Urothelium cell line (cell line): ENCODE data around the gene GNL3L.
"Not testable (repeated sequence)": the region's sequence is repeated elsewhere in the genome, so short reads cannot be mapped to it uniquely, and the experiment has no call there.

Source experiments
- DNase-seq: peaks from one replicate; pipeline ENCODE4 v3.0.0; 2011; ENCODE audit warnings: low spot score, mixed read lengths
- FAIRE-seq: peaks from 2 replicates; lab custom pipeline; 2011; peaks lifted over from hg19 to GRCh38; lab: Jason Lieb, UNC

Gene GNL3L, protein sequence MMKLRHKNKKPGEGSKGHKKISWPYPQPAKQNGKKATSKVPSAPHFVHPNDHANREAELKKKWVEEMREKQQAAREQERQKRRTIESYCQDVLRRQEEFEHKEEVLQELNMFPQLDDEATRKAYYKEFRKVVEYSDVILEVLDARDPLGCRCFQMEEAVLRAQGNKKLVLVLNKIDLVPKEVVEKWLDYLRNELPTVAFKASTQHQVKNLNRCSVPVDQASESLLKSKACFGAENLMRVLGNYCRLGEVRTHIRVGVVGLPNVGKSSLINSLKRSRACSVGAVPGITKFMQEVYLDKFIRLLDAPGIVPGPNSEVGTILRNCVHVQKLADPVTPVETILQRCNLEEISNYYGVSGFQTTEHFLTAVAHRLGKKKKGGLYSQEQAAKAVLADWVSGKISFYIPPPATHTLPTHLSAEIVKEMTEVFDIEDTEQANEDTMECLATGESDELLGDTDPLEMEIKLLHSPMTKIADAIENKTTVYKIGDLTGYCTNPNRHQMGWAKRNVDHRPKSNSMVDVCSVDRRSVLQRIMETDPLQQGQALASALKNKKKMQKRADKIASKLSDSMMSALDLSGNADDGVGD

DNA sequence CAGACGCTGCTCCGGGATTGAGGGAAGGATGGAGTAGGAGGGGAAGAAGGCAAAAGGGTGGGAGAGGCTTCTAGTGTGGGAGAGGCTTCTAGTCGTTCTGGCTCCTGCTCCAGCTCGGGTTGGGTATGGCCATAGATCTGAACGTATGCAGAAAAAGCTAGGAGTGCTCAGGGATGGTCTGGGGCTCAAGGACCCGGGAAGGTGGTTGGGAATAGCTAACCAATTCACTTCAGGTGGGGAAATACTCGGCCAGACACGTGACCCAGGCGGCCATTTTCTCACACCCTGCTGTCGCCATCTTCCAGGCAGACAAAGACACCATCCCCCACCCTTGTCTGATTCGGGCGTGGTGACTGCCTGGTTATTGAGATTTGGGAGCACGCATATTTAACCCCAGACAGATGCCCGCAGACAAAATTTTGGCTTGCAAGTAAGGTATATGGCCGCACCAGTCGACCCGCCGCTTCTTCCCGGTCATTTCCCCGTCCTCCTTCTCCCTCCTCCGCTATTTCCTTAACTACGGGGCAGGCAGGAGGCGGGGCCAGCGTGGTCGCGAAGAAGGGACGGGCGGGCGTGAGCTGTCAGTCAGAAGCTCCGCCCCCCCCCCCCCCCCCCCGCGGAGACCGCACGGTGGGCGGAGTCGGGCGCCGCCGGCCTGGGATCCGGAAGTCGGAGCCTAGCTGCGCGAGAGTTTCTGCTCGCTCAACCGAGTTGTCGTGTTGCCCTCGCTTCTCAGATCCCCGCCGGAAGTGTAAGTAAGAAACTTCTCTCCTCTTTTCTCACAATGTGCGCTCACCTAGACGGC, at the start of gene GNL3L:
TSS of gene GNL3L (plus strand) at position 668 of the 805 bp plus-strand sequence. CDS start 2,348 bp downstream, outside the sequence.
- DNase-seq (peak; percentile 92), FAIRE-seq (no peak)

DNA sequence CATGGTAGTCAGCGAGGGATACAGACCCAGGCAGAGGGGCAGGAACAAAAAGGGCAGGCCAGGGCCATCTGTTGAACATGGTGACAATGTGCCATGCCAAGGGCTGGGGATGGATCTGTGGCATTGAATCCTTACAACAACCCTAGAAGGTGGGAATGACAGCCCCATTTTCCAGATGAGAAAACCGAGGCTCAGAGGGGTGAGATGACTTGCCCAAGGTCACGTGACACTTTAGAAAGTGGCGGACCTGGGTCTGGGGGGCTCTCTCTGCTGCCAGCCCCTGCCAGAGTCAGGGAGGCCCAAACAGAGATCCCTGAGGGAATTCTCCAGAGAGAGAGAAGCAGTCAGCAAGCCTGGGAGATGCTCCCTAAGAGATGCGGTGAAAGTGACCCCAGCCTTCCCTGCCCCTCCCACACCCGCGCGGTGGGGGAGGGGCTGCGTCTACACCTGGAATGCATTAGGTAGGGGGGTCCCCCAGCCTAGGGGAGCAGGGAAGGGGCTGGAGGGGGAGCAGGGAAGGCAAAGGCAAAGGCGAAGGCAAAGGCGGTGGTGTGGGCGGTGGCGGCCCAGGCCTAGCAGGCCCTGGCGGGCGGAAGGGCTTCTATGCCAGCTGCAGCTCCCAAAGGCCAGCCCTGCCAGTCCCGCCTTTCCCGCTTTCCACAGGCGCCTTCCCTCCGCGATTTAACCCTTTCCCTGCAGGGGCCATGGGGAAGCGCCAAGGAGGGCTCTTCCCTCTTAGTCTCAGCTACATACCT, 47.0 kb upstream of the GNL3L start:
- DNase-seq: no peak
- FAIRE-seq: no peak

DNA sequence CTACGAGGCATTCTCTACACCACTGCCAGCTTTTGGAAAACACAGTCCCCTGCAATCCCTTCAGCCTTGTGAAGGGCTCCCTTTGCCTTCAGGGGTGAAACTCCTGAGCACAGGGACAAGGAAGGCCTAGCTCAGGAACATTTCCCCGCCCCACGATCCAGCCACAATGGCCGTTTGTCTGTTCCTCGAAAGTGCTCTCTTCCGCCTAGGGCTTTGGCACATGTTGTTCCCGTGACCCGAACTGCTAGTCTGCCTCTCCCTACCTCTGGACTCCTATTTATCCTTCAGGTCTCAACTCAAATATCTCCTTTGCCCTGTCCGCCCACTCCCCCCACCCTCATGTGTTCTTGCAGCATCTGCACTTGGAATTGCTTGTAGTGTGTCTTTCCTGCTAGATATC, 46.1 kb upstream of the GNL3L start:
- no peak for DNase-seq
- FAIRE-seq: no peak

DNA sequence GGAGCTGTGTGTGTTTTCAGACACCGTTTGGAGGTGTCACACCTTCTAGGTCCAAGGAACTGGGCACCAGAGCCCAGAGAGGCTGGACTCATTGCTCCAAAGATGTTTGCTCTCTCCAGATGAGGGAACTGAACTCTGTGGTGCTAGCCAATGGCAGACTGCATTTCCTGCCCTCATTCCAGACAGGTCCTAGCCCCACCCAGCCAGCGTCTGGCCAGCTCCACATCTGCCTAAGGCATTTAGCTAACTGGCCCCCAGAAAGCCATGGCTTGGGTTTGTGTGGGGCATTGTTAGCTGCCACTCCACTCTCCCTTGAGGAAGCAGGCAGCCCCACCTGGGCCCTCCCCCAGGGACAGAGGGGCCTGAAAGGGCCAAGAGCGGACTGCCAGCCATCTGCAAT, 45.4 kb upstream of the GNL3L start:
- DNase-seq (no peak), FAIRE-seq (no peak)

GRCh38 chrX:54489819-54490218, 40.2 kb upstream of the GNL3L start:
- DNase-seq, FAIRE-seq: not testable (repeated sequence)

- no peak for FAIRE-seq
- DNase-seq: peak; percentile 29
Measured at GRCh38 chrX:54492340-54492739, 37.7 kb upstream of the GNL3L start.

GRCh38 chrX:54494166-54494988, 35.6 kb upstream of the GNL3L start:
- FAIRE-seq (no peak), DNase-seq (no peak)

DNA sequence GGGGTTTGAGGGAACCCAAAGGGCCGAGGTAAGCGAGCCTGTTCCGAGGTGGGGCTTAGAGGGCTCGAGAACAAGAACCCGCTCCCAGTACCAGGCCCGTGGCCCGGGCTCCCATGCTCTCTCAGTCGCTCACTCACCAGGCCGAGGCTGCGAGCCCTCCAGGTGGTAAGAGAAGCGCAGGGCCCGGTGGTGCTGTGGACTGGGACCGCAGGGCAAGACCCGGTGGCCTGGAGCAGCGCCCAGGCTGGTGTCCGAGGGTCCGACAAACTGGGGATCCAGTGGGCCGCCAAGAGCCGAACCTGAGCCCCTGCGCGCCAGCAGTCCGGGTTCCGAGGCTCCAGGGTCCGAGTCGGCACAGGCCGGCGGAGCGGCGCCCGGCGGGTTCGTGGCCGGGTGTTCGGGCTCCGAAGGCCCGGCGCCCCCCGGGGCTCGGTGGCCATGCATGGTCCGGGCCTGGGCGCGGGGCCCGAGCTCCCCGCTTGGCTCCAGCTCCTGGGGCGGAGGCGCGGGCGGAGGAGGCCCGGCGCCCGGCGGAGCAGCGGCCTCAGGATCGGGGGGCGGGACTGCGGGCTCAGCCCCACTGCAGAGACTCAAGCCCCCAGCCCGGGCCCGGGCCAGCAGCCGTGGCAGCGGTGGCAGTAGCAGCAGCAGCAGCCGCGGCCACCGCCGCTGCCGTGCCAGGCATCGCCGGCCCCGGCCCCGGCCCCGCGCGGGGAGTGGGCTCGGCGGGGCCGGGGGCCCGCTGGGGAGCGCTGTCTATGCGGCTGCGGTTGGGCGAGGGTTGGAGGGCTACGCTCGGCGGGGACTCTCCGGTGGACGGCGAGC, 34.8 kb upstream of the GNL3L start:
- no peak for FAIRE-seq
- peak; percentile 27 for DNase-seq

DNA sequence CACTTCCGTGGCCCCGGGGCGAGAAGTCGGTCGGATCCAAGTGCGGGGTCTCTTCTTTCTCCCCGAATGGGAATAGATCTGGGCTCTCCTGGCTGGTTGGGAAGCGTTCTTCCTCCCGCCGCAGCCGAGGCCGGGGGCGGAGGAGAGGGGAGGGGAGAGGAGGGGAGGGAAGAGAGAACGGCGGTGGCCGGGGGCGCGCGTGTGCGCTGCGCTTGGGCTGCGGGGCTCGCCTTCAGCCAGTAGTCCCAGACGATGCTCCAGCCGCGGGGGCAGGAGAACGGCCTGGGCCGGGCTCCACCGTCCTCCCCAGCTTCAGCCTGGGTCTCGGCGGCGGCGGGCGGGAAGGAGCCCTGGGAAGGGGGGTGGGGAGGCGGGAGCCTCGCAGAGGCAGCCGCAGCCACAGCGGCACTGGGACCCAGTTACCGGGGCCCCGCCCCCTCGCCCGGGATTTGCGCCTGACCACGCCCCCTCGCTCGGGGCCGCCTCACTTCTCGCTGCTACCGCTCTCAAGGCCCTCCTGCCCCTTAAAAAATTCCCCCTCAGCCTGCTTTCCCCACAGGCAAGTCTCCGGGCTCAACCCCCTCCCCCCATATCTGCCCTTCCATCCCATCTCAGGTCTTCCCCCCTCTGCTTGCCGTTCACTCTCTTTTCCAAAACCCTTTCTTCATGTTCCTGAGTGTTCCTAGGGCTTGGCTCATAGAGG, 34.1 kb upstream of the GNL3L start, which contains the start of gene FGD1:
TSS of gene FGD1 (minus strand) at position 421 of the 703 bp plus-strand sequence. CDS start 802 bp downstream, outside the sequence.
- no peak for FAIRE-seq
- DNase-seq: peak; percentile 85

DNA sequence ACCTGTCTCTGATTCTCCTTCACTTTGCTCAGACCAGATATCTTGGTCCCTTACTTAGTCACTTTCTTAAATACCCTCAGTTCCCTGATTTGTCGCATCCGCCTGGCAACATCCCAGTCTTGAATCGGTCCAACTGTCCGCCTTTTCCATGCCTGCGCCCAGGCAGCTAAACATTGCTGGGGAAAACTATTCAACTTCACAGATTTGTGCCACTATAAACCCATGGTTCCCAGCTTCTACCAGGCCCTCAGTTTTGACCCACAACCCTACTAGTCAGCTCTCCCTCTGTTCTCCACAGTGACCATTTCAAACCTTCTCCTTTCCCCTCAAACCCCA, 33.5 kb upstream of the GNL3L start:
- DNase-seq: no peak
- no peak for FAIRE-seq

DNA sequence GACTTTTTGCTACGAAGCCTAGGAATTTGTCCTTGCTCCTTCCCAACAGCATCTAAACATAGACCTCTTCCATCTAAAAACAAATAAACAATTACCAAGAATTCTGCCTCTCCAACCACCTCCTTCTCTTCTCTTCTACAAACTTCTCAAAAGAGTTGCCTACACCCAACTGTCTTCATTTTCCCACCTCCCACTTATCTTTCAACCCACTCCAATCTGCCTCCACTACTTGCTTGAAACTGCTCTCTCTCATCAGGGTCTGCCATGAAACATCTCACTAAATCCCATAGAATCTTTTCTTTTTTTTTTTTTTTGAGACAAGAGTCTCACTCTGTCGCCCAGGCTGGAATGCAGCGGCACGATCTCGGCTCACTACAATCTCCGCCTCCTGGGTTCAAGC, 33.1 kb upstream of the GNL3L start:
- FAIRE-seq: no peak
- DNase-seq: no peak

GRCh38 chrX:54509400-54509799, 20.6 kb upstream of the GNL3L start:
- DNase-seq (no peak), FAIRE-seq (no peak)

DNA sequence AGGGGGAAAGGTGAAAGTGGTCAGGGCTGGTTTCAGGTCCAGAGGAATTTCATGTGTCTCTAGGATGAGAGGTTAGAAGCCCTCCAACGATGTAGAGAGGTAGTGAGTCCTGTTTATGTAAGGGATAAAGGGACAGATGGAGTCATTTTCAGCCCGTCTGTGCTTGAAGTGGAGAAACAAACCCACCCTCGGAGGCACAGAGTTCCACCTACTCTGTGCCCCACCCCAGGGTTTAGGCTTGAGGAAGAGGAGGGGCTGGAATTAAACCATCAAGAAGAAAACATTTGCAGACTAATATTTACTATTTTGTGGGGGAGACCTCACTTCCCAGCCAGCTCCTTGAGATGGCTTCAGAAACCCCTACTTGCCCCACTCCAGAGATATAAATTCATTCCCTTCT, 868 bp upstream of the GNL3L start:
- DNase-seq (no peak), FAIRE-seq (no peak)

DNA sequence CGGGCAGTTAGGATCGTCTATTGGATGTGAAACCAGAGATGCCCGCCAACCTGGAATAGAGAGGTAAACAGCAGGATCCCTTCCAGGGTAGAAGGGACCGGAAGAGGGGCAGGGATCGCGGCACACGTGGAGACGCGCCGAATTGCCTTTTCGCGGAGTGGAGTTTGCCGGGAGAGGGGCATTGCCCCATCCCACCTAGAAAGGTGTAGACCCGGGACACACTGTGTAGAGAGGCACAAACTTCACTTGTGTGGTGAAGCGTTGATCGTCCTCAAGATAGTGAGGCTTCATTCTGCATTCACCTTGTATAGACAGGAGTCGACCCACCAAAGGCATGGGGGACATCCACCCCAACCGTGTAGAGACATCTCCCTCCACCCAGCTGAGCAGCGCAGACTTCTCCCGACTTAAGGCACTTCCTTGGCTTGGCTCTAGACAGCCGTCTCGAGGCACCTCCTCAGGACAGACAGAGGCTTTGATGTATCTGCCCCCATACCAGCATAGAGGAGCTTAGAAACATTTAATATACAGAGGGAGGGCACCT, 410 bp downstream of the GNL3L start:
- DNase-seq (no peak), FAIRE-seq (no peak)

DNA sequence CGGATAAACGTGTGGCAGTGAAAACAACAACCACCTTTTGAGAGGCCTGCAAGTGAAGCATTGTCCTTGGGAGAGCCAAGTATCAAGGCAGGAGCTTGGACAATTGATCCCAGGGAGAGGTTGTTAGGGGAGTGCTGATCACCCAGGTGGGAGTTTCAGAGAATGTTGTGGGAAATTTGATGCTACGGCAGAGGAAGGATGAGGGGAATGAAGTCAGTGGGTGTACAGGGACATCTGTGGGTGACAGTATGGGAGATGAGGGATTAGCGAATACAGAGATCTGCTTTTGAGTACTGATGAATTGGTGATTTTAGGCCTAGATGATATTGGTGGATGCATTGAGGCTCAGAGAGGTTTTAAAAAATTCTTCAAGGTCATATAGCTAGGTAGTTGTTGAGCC, 4.3 kb downstream of the GNL3L start:
- no peak for FAIRE-seq
- no peak for DNase-seq

DNA sequence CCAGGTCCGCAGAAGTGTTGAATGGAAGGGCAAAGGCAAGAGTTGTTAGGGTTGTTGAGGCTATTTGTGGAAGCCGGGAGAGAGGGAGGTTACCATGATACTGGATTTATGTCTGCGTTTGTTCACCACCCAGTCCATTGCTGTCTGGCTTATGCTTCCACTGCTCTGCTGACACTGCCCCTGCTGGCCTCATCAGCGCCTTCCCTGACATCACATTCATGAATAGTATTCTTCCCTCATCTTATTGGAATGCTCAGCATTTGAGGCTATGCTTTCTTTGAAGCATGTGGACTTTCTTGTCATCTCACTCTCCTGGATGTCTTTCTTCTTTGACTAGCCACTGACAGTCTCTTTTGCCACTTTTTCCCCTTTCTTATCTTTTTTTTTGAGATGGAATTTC, 10.3 kb downstream of the GNL3L start:
- DNase-seq (peak; percentile 31), FAIRE-seq (no peak)

DNA sequence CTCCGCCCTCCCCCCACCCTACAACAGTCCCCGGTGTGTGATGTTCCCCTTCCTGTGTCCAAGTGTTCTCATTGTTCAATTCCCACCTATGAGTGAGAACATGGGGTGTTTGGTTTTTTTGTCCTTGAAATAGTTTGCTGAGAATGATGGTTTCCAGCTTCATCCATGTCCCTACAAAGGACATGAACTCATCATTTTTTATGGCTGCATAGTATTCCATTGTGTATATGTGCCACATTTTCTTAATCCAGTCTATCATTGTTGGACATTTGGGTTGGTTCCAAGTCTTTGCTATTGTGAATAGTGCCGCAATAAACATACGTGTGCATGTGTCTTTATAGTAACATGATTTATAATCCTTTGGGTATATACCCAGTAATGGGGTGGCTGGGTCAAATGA, 12.2 kb downstream of the GNL3L start:
- DNase-seq, FAIRE-seq: not testable (repeated sequence)

DNA sequence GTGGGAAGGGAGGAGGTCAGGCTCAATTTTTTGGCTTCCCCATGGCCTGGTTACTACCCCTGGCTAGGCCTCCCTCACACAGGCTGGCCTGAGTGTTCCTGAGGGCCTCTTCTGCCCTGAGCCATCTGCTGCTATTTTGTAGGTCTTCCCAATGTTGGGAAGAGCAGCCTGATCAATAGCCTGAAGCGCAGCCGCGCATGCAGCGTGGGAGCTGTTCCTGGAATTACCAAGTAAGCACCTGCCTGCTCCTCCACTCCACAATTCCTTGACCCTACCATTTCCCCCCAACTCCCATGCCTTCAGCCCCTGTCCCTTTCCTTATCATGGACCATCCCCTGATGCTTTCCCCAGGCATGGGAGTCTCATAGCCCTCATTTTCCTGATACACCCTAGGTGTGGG, 20.8 kb downstream of the GNL3L start:
- DNase-seq (no peak), FAIRE-seq (no peak)
